ENCODE data around the gene DNAJC4. TPM values are rescaled to one million over a fixed set of nuclear protein-coding genes. Genes with fewer than 3 reads are reported as not detected.

The DNAJC4 gene
- polyA plus RNA-seq, 1 donor (not counting 4 experiments of a cell fraction or from before 2014, with no cell fraction given): 12.2 TPM

- Histone ChIP-seq H3K4me1 (ENCODE audit: control insufficient read depth, extremely low read depth, insufficient read depth, low read length) (peaks cover 22% of the 10 kb centered on the region), H2AFZ (ENCODE audit: control insufficient read depth, low read length) (no peak overlapping the region), H3K9ac (ENCODE audit: control insufficient read depth, extremely low read depth, insufficient read depth, low read length) (no peak overlapping the region), H4K20me1 (ENCODE audit: control insufficient read depth, extremely low read depth, insufficient read depth, low read length) (no peaks in the 10 kb centered on the region), H3K27me3 (ENCODE audit: control insufficient read depth, extremely low read depth, insufficient read depth, low read length) (no peaks in the 10 kb centered on the region), H3K9me1 (ENCODE audit: control insufficient read depth, extremely low read depth, insufficient read depth, low read length) (no peaks in the 10 kb centered on the region), H3K4me3 (ENCODE audit: control insufficient read depth in 2 of 3, extremely low read depth in 1 of 3, insufficient read depth in 2 of 3, low read depth in 1 of 3, low read length in 3 of 3) (no peak overlapping the region), H3K4me2 (ENCODE audit: control insufficient read depth, extremely low read depth, insufficient read depth, low read depth, low read length) (no peak overlapping the region), H3K36me3 (ENCODE audit: control insufficient read depth in 2 of 2, extremely low read depth in 1 of 2, insufficient read depth in 2 of 2, low read length in 2 of 2) (peaks cover 12 to 19% of the 10 kb centered on the region in 2 experiments), H3K27ac (ENCODE audit: control insufficient read depth, insufficient read depth, low read length) (no peak overlapping the region), H3K79me2 (ENCODE audit: control insufficient read depth, insufficient read depth, low read length) (peaks cover 12% of the 10 kb centered on the region), H3K9me3 (ENCODE audit: control insufficient read depth, low read depth, low read length) (no peaks in the 10 kb centered on the region)
- FAIRE-seq: no peak
- dilution Hi-C loops (cut with MboI; ENCODE audit: extremely low pct_ligation_motif_present, low sequenced_read_pairs): no loop called here
- TF ChIP-seq EZH2 (IDR thresholded peaks at IDR 0.05; ENCODE audit: low read length) (no peak), CTCF (optimal IDR thresholded peaks at IDR 0.05 in 1 of 3, IDR thresholded peaks at IDR 0.05 in 1 of 3, conservative IDR thresholded peaks at IDR 0.05 in 1 of 3; ENCODE audit: extremely low read depth in 1 of 3, insufficient read depth in 2 of 3, low read length in 3 of 3) (no peak)
- DNase-seq (ENCODE audit: low read depth, low spot score): no peak
Observed at GRCh38 chr11:64278576-64279190, 48.3 kb downstream of the DNAJC4 start.

- H3K4me1 ChIP-seq (ENCODE audit: control insufficient read depth, extremely low read depth, insufficient read depth, low read length): peaks cover 14% of the 10 kb centered on the region
- H3K27ac ChIP-seq (ENCODE audit: control insufficient read depth, insufficient read depth, low read length): no peak overlapping the region
- TF ChIP-seq EZH2 (IDR thresholded peaks at IDR 0.05; ENCODE audit: low read length): no peak
- no peak for TF ChIP-seq CTCF (optimal IDR thresholded peaks at IDR 0.05 in 1 of 3, IDR thresholded peaks at IDR 0.05 in 1 of 3, conservative IDR thresholded peaks at IDR 0.05 in 1 of 3; ENCODE audit: extremely low read depth in 1 of 3, insufficient read depth in 2 of 3, low read length in 3 of 3)
- no peaks in the 10 kb centered on the region for H3K27me3 ChIP-seq (ENCODE audit: control insufficient read depth, extremely low read depth, insufficient read depth, low read length)
- dilution Hi-C loops (cut with MboI; ENCODE audit: extremely low pct_ligation_motif_present, low sequenced_read_pairs): no loop called here
- no peak for DNase-seq (ENCODE audit: low read depth, low spot score)
- H4K20me1 ChIP-seq (ENCODE audit: control insufficient read depth, extremely low read depth, insufficient read depth, low read length): no peaks in the 10 kb centered on the region
- H3K9ac ChIP-seq (ENCODE audit: control insufficient read depth, extremely low read depth, insufficient read depth, low read length): no peak overlapping the region
- no peak overlapping the region for H2AFZ ChIP-seq (ENCODE audit: control insufficient read depth, low read length)
- H3K4me2 ChIP-seq (ENCODE audit: control insufficient read depth, extremely low read depth, insufficient read depth, low read depth, low read length): no peak overlapping the region
- H3K9me1 ChIP-seq (ENCODE audit: control insufficient read depth, extremely low read depth, insufficient read depth, low read length): no peaks in the 10 kb centered on the region
- FAIRE-seq: no peak
- H3K79me2 ChIP-seq (ENCODE audit: control insufficient read depth, insufficient read depth, low read length): peaks cover 13% of the 10 kb centered on the region
- H3K4me3 ChIP-seq (ENCODE audit: control insufficient read depth in 2 of 3, extremely low read depth in 1 of 3, insufficient read depth in 2 of 3, low read depth in 1 of 3, low read length in 3 of 3): no peak overlapping the region
- peaks cover 11 to 19% of the 10 kb centered on the region in 2 experiments for H3K36me3 ChIP-seq (ENCODE audit: control insufficient read depth in 2 of 2, extremely low read depth in 1 of 2, insufficient read depth in 2 of 2, low read length in 2 of 2)
- no peaks in the 10 kb centered on the region for H3K9me3 ChIP-seq (ENCODE audit: control insufficient read depth, low read depth, low read length)
Observed at GRCh38 chr11:64281957-64282770, 51.8 kb downstream of the DNAJC4 start.
